Activated effector memory CD4-positive, alpha-beta T cell treated with anti-CD3 and anti-CD28 coated beads, Interleukin-2, amount 50 U/mL, for 16 hours (primary cell): ENCODE data around the gene C4orf33.
"Not testable (repeated sequence)": the region's sequence is repeated elsewhere in the genome, so short reads cannot be mapped to it uniquely, and the experiment has no call there.

Source experiments
- DNase-seq: peaks from one replicate; pipeline ENCODE4 v3.0.0-alpha.2; 2020

The C4orf33 gene, protein sequence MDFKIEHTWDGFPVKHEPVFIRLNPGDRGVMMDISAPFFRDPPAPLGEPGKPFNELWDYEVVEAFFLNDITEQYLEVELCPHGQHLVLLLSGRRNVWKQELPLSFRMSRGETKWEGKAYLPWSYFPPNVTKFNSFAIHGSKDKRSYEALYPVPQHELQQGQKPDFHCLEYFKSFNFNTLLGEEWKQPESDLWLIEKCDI

DNA sequence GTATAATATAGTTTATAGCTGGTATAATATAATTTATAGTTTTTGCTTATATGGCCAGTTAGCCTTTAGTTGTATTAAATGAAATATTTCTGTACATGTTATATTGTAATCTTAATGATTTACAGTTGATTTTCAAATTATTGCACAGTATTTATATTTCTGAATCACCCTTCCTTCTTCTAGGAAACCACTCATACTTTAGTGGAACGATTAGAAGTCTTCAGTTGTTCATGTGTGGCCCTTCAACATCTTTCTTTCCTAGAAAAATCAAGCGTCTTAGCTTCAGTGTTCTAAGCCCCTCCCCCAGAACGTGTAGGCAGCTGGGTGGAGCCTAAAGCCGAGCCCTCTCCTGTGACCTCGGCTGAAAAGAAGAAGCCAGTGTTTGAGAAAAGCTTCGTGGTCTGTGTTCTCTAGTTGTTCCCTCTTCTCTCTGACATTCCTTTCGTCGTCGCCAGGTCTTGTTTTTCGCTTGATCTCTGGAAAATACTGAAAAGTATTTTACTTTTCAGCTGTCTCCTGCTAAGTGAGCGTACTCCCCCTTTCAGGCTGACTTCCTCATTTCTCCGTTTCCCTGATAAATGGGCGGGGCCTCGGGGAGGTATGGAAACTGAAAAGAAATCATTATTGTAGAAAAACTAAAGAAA lies at the start of gene C4orf33:
Gene C4orf33, plus strand, starts transcription at position 342 of the 644 bp plus-strand sequence. CDS start 6,459 bp downstream, outside the sequence.
- DNase-seq, result peak; percentile 91

DNA sequence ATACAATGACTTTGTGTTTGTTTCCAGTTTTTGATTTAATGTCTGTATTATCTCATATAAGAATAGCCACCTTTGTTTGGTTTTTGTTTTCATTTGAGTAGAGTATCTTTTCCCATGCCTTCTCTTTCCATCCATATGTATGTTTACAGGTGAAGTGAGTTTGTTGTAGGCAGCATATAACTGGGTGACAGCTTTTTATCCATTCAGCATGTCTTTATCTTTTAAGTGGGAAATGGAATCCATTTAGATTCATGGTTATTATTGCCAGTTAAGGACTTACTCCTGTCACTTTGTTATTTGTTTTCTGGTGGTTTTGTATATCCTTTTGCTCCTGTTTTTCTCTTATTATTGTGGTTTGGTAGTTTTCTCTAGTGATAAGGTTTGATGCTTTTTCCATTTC lies 36.9 kb upstream of the C4orf33 start:
- DNase-seq, result no peak

DNA sequence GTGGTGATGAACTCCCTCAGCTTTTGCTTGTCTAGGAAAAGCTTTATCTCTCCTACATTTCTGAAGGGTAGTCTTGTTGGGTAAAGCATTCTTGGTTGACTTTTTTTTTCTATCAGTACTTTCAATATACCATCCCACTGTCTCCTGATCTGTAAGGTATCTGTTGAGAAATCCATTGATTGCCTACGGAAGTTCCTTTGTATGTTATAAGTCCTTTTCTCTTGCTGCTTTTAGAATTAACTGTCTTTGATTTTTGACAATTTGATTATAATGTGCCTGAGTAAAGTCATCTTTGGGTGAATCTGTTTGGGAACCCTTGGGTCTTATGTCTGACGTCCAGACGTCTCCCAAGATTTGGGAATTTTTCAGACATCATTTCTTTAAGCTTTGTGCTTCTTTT lies 33.4 kb upstream of the C4orf33 start:
- DNase-seq, result no peak

DNA sequence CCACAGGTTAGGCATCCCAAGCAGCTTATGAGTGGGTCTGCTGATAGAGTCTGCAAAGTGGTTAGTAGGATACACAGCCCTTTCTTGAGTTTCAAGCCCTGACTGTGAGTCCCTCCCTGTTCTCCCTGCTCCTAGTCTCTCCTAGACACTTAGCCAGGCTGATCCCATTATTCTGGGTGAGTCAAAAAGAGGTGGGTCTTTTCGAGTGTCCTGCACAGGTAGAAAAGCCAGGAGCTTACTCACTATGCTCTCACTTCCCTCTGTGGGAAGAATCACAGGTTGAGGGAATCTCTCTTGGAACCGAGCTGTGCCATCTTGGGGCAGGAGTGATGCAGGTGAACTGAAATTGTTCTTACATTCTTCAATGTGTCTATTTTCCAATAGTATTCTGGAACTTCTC lies 32.3 kb upstream of the C4orf33 start:
- no peak for DNase-seq

DNA sequence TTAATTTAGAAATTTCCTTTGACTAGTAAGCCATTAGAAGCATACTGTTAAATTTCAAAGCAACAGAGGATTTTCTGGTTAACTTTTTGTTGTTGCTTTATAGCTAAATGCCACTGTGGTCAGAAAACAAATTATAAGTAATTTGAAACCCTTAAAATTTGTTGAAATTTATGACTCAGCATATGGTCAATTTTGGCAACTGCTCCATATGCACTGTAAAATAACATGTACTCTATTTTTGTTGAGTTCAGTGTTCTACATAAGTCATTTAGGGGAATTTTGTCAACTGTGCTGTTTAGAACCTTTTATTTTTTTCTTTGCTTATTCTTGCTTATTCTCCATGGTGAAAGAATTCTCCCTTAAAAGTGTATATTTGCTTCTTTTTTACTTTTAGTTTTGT lies 31.2 kb upstream of the C4orf33 start:
- no peak for DNase-seq

DNA sequence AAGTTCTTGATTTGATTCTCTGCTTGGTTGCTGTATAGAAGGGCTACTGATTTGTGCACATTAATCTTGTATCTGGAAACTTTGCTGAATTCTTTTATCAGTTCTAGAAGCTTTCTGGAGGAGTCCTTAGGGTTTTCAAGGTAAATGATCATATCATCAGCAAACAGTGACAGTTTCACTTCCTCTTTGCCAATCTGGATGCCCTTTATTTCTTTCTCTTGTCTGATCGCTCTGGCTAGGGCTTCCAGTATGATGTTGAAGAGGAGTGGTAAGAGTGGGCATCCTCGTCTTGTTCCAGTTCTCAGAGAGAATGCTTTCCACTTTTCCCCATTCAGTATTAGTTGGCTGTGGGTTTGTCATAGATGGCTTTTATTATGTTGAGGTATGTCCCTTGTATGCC lies 26.4 kb upstream of the C4orf33 start:
- DNase-seq, result not testable (repeated sequence)

DNA sequence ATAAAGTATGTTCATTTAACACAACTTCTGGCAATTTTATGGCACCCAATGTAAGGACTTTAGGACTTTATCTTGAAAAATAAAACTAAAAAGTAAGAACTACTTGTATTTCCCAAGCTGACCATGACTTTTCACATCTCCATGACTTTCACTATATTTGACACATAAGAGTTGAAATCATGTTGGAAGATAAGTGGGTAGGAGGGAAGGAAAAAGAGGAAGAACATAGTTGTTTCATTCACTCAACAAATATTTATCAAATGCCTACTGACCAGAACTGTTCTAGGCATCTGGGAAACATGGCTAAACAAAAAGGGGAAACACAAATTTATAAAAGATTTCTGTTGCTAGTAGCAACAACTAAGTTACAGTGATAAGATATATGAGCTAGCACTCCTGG lies 18.6 kb upstream of the C4orf33 start:
- no peak for DNase-seq

DNA sequence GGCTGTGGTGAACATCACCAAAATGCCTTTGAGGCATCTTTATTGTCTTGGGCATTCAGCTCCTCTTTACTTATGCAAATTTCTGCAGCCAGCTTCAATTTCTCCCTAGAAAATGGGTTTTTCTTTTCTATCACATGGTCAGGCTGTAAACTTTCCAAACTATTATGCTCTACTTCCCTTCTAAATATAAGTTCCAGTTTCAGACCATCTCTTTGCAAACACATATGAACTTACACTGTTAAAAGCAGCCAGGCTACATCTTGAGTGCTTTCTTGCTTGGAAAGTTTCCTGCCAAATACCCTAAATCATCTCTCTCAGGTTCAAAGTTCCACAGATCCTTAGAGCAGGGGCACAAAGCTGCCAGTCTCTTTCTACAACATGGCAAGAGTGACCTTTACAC lies 15.8 kb upstream of the C4orf33 start:
- DNase-seq, result no peak

DNA sequence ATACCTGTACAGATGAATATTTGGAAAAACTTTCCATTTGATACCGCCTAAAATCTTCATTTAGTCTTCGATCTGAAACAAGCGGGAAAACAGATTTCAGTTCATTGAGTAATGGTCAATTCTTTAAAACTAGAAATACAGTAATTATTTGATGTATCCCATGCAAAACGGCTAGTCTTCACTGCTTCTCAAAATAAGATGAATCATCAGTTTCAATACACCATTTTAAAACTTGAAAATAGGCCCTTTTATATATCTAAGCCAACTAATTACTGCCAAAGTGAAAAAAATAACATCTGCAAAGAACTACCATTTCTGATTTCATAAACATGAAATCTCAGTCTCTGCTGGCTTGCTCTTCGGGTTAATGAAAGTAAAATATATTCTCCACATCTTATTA lies 13.7 kb upstream of the C4orf33 start:
- DNase-seq, result no peak

DNA sequence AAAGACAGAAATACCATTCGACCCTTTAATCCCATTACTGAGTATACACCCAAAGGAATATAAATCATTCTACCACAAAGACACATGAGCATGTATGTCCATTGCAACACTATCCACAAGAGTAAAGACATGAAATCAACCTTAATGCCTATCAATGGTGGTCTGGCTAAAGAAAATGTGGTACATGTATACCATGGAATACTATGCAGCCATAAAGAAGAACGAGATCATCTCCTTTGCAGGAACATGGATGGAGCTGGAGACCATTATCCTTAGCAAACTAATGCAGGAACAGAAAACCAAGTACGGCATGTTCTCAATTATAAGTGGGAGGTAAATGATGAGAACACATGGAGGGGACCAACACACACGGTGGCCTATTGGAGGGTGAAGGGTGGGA lies 10.5 kb upstream of the C4orf33 start:
- DNase-seq, result no peak

DNA sequence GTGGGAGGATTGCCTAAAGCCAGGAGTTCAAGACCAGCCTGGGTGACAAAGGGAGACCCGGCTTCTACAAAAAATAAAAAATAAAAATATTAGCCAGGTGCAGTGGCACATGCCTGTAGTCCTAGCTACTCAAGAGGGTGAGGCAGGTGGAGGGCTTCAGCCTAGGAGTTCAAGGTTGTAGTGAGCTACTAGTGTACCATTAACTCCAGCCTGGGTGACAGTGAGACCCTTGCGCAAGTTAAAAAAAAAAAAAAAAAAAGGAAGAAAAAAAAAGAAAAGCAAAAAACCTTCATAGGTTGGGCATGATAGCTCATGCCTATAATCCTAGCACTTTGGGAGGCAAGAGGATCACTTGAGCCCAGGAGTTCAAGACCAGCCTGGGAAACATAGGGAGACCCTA lies 8.4 kb upstream of the C4orf33 start:
- DNase-seq, result no peak

DNA sequence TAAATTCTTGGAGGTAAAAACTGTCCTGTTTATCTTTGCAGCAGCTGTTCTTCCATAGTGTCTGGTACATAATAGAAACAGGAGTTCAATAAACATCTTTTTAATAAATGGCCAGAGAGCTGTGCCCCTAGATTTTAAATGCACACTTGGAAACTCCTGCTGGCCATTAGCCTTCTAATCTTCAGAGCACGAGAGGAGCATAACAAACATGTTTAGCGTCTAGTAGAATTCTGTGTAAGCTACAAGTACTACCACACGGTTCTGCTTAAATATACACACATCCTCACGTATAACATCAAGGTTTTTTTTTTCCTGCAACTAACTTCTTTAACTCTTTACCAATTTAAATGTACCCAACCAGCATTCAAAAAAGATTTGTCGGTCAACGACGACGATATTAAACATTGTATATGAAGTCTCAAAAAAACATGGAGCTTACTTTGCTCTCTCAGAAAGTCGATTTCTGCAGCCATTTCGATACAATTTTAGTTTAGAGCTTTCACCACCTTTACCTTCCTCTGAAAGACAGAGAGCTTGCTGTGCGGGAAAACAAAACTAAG lies 3.2 kb upstream of the C4orf33 start:
- DNase-seq, result no peak

DNA sequence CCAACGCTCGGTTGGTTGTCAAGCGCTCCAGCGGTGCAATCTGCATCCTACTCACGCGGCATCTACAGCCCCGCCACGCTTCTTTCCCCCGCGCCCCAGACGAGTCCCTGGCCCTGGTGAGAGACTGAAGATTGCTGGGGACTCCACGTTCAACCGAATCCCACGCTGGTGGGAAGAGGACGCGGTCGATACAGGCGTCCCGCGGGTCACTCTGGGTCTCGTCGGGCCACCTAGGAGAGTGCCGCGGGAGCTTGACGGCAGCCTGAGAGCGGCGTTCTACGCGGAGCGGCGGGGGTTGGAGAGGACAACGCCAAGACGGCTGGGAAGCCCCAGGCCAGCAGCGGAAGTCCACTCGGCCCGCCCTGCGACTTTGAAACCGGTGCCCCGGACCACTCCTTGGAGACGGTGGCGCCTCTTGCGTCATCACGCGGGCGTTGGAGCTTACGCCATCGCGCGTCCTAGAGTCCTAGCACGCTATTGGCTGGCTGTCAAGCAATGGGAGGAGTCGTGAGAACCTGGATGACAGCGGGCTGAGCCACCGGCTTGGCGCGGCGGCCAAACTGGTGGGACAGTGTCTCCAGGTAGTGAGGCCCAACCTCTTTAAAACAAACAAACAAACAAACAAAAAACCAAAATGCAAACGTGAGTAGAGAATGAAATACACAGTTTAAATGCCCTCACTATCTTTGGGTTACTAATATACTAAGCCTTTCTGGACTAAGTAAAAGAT lies 2.6 kb upstream of the C4orf33 start, which contains the start of gene SCLT1:
Gene SCLT1, minus strand, starts transcription at position 349 of the 730 bp plus-strand sequence. CDS start 436 bp downstream, outside the sequence.
- DNase-seq, result peak; percentile 98

DNA sequence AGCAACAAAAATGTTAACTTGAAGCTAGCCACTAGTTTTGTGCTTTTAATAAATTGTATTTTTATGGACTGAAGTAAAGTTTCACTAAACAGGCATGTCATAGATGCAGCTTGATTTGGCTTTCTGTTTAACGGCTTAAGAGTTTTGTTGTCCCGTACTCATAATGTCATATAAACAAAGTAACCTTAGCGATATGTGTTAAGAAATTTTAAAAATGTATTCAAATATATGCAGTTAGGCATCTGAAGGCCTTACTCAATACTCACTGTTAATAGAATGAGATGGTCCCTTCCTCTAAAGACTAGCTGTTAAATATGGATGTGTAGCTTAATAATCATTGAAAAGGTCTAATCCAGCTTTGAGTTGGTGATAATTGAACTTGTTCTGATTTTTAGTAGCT lies 1.6 kb upstream of the C4orf33 start:
- no peak for DNase-seq

DNA sequence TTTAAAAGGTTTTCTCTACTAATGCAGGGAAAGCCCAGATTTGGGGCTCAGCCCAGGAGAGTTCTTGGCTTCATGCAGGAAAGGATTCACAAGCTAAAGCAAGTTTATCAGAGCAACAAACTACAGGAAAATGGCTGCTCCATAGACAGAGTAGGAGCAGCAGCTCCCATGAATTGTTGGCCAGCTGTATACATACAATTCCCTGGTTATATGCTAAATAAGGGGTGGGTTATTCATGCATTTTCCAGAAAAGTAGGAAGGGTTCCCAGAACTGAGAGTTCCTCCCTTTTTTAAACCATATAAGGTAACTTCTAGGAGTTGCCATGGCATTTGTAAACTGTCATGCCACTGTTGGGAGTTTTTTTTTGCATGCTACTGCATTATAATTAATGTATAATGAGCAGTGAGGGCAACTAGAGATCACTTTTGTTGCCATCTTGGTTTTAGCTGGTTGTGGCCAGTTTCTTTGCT lies 2.6 kb downstream of the C4orf33 start:
- no peak for DNase-seq

DNA sequence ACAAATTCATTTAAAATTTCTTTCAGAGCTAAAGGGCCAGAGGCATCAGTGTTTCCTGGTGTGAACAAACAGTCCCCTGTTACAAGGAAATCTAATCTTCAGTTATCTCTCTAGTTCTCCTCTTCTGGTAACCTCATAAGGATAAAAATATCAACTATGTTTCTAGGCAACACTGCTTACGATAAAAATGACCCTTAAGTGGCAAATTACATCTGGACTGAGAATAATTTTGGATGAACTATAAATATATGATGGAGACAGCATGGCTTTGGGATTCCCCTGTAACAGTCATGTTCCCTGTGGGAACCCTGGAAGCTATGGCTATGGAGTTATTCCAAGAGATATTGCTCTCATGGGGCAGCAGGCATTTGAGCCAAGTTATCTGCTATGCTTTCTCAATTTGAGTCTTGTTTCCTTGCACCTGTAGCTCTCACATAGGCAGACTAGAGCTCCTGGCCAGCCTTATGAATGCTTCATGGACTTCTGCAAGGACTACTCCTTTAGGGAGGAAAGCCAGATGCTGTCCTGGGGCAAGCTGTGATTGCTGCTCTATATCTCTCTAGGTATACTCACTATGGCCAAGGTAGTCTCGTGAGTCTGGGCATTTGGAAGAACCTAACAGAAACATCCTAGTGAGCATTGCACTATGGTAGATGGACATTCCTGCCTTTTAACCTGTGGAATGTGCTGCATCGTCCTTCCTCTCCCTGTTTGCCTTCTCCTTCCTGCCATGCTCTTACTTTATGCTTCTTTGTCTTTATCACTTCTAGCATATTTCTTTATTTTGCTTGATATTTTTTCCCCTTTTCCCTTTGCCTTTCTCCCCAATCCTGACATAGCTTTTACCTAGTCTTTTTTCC lies 14.2 kb downstream of the C4orf33 start:
- no peak for DNase-seq

DNA sequence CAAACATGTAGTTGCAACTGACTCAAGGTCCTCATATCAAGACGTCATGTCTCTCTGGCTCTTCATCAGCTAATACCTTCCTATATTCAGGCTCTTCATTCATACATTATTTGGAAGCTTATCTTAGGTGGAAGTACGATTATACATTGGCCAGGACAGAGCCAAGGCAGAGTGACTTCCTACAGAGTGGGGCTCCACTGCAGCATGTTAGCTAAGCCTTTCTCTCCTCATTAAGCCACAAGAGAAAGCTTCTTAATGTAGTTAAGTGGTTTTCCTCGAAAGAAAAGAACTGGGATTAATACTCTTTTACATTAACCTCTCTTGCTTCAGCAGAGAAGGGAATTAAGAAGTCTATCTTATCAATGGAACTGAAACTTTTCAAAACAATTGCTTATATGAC lies 15.0 kb downstream of the C4orf33 start:
- no peak for DNase-seq

DNA sequence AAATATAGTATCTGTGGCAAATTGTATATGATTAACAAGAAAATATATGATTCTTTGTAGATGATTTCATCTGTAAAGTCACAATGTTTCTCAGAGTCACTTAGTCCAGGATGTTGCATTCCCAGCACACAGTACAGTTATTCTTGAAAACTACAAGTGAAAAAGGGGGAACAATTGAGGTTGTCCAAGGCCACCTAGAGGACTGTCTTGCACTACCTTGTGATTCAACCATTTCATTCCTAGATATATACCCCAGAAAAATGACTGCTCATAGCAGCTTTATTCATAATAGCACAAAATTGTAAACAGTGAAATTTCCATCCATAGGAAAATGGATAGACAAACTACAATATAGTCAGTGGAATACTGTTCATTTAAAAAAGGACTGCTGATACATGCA lies 16.0 kb downstream of the C4orf33 start:
- no peak for DNase-seq

DNA sequence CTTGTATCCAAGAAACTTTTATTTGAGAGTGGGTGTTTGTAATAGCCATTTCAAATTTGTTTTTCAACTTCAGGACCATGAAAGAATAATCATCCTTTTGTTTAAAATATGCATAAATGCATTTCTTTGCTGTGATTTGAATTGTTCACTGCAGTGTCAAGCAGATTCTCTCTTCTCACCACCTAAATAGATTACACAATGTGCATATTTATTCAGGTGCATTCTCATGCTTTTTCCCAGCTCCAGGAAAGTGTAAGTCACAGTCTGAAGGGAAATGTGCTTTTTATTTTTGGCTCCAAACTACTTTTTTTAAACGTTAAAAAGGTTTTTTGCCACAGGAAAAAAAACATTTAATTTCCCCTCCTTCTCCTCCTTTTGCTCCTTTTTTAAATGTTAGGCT lies 17.5 kb downstream of the C4orf33 start:
- DNase-seq, result no peak

DNA sequence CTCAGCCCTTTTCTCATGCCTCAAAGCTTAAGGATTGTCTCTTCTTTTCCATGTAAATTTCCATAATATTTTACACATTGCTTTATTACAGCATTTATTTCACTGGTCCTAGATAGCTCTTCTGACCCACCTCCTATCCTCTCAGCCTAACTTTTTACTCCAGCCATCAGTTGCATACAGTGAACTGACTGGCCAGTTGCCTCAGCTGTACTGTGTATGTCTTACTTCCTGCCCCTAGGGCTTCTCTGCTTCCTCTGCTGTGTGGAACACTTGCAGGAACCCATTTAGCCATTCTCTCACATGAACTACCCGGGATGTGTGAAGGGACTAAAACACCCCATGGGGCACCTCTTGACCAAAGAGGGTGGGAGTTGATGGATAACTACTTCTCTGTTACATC lies 18.0 kb downstream of the C4orf33 start:
- DNase-seq, result no peak

DNA sequence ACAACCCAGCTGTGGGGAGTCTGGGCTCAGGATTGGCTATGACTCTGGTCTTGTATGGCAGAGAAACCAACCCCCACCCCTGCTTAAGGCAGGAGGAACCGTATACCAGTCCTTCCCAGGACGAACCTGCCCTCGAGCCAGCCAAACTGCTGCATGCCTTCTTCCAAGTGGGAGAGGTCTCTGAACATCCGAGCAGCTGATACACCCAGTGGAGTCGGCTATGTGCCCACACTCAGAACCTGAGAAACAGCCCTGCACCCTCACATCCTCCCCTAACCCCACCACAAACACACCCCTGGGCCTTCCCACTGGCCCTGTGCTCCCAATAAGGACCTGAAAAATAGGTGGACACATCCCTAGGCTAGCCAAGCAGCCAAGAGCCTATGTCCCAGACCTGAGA lies 21.8 kb downstream of the C4orf33 start:
- no peak for DNase-seq

DNA sequence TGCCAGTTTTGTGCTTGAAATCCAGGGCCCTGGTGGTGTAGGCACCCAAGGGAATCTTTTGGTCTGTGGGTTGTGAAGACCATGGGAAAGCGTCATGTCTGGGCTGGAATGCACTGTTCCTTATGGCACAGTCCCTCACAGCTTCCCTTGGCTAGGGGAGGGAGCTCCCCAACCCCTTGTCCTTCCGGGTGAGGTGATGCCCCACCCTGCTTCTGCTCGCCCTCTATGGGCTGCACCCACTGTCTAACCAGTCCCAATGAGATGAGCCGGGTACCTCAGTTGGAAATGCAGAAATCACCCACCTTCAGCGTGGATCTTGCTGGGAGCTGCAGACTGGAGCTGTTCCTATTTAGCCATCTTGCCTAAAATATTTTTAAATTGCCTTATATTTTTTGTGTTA lies 30.7 kb downstream of the C4orf33 start:
- DNase-seq, result not testable (repeated sequence)

DNA sequence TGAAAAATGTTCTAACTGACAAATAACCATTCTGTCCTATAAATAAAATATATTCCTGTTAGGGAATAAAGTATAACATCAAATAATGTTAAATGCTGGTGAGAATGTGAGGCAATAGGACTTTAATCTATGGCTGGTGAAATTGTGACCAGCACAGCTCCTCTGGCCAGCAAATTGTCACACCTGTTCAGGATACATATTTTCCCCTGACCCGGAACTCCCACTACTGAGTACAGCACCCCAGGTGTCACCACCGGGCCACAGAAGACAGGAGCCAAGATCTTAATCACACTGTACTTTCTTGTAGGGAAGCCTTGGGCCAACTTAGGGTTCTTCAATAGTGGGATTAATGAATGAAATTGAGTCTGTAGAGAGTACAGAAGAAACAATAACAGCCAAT lies 33.2 kb downstream of the C4orf33 start:
- DNase-seq, result no peak
